ENCODE measurements around the gene ZG16B. TPM values are rescaled to one million over a fixed set of nuclear protein-coding genes. Genes with fewer than 3 reads are reported as not detected.

ZG16B gene
- total RNA-seq, 1 experiment from 2014 or later, result 8.6 TPM

GRCh38 chr16:2787406-2787805, 42.7 kb upstream of the ZG16B start, which contains the start of gene PRSS33:
TSS of gene PRSS33 (minus strand) at chr16:2787560. CDS start at chr16:2786547, 1,013 bp downstream.
- H3K36me3 ChIP-seq (ENCODE audit: low read depth, low read length), result no peaks in the 10 kb centered on the region
- H3K9me3 ChIP-seq (ENCODE audit: low read length), result no peaks in the 10 kb centered on the region
- H4K20me1 ChIP-seq (ENCODE audit: low read length), result no peaks in the 10 kb centered on the region
- DNase-seq (no peak), ATAC-seq (no peak)
- no peaks in the 10 kb centered on the region for H3K9me2 ChIP-seq (replicated peaks; ENCODE audit: low read length)
- no peaks in the 10 kb centered on the region for H3K4me1 ChIP-seq (ENCODE audit: insufficient read depth, low read length)
- no peak within 1 kb of the TSS for H3K9ac ChIP-seq (ENCODE audit: low read length)
- BruUV-seq (replicated peaks), result no TSS peak
- H3K27me3 ChIP-seq (ENCODE audit: low read length), result no peaks in the 10 kb centered on the region; the same call in 1 of the 2 replicates
- no peak within 1 kb of the TSS for H2AFZ ChIP-seq (ENCODE audit: low read length)
- H3F3A ChIP-seq (ENCODE audit: low read length, unreplicated experiment), result no peaks in the 10 kb centered on the region
- intact Hi-C loops (cut with micrococcal nuclease), result no loop called here
- ChIA-PET POLR2A (ENCODE audit: unreplicated experiment) (no interaction called here), CTCF (no interaction called here)
- no peak within 1 kb of the TSS for H3K4me2 ChIP-seq (ENCODE audit: low read length)
- TF ChIP-seq EZH2phosphoT487 (IDR thresholded peaks at IDR 0.05; ENCODE audit: borderline replicate concordance, low read length) (no peak), EZH2 (IDR thresholded peaks at IDR 0.05; ENCODE audit: low read length, unreplicated experiment) (no peak)
- TF ChIP-seq, protein P1, sequence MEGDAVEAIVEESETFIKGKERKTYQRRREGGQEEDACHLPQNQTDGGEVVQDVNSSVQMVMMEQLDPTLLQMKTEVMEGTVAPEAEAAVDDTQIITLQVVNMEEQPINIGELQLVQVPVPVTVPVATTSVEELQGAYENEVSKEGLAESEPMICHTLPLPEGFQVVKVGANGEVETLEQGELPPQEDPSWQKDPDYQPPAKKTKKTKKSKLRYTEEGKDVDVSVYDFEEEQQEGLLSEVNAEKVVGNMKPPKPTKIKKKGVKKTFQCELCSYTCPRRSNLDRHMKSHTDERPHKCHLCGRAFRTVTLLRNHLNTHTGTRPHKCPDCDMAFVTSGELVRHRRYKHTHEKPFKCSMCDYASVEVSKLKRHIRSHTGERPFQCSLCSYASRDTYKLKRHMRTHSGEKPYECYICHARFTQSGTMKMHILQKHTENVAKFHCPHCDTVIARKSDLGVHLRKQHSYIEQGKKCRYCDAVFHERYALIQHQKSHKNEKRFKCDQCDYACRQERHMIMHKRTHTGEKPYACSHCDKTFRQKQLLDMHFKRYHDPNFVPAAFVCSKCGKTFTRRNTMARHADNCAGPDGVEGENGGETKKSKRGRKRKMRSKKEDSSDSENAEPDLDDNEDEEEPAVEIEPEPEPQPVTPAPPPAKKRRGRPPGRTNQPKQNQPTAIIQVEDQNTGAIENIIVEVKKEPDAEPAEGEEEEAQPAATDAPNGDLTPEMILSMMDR (conservative IDR thresholded peaks at IDR 0.05; ENCODE audit: low read depth, low read length), result no peak
- H3K4me3 ChIP-seq (ENCODE audit: low read length), result no peak within 1 kb of the TSS
- H3K79me2 ChIP-seq (ENCODE audit: low read length), result no peaks in the 10 kb centered on the region
- H3K27ac ChIP-seq (ENCODE audit: low read length), result no peak within 1 kb of the TSS

GRCh38 chr16:2787961-2788360, 42.1 kb upstream of the ZG16B start:
- Histone ChIP-seq H3K9me3 (ENCODE audit: low read length) (no peaks in the 10 kb centered on the region), H3K79me2 (ENCODE audit: low read length) (no peaks in the 10 kb centered on the region), H3K4me3 (ENCODE audit: low read length) (no peak overlapping the region), H3K36me3 (ENCODE audit: low read depth, low read length) (no peaks in the 10 kb centered on the region), H4K20me1 (ENCODE audit: low read length) (no peaks in the 10 kb centered on the region), H3K9me2 (replicated peaks; ENCODE audit: low read length) (no peaks in the 10 kb centered on the region), H3K9ac (ENCODE audit: low read length) (no peak overlapping the region), H3K4me2 (ENCODE audit: low read length) (no peak overlapping the region), H3K27ac (ENCODE audit: low read length) (no peak overlapping the region), H3K4me1 (ENCODE audit: insufficient read depth, low read length) (no peaks in the 10 kb centered on the region), H2AFZ (ENCODE audit: low read length) (no peak overlapping the region), H3F3A (ENCODE audit: low read length, unreplicated experiment) (no peaks in the 10 kb centered on the region), H3K27me3 (ENCODE audit: low read length) (no peaks in the 10 kb centered on the region; the same call in 1 of the 2 replicates)
- DNase-seq (no peak), ATAC-seq (no peak)
- CTCF ChIA-PET, result no interaction called here
- POLR2A ChIA-PET (ENCODE audit: unreplicated experiment), result no interaction called here
- no peak for TF ChIP-seq EZH2 (IDR thresholded peaks at IDR 0.05; ENCODE audit: low read length, unreplicated experiment)
- TF ChIP-seq, protein P1 (conservative IDR thresholded peaks at IDR 0.05; ENCODE audit: low read depth, low read length), result no peak
- no peak for TF ChIP-seq EZH2phosphoT487 (IDR thresholded peaks at IDR 0.05; ENCODE audit: borderline replicate concordance, low read length)
- no TSS peak for BruUV-seq (replicated peaks)
- intact Hi-C loops (cut with micrococcal nuclease), result no loop called here

DNA sequence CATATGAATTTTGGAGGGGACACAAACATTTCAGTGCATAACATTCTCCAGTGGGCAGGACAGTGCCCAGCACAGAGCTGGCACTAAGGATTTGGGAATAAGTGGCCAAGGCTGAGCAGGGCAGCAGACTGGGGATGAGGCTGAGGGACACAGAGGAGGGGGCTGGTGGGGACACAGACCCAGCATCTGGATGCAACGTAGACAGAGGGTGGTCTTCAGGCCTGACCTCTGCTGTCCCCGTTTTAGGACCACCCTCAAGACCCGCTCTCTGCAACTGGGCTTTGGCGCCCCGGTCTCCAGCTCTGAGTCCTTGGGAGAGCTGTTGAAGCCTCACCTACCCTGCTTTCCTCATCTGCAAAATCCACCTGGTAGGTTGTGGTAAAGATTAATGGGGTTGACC, 39.5 kb upstream of the ZG16B start:
- Histone ChIP-seq H2AFZ (ENCODE audit: low read length) (no peak overlapping the region), H3K36me3 (ENCODE audit: low read depth, low read length) (no peaks in the 10 kb centered on the region), H3K4me3 (ENCODE audit: low read length) (no peak overlapping the region), H3K9me3 (ENCODE audit: low read length) (no peaks in the 10 kb centered on the region), H4K20me1 (ENCODE audit: low read length) (no peaks in the 10 kb centered on the region), H3K27ac (ENCODE audit: low read length) (no peak overlapping the region), H3K4me1 (ENCODE audit: insufficient read depth, low read length) (peaks cover 8% of the 10 kb centered on the region), H3K79me2 (ENCODE audit: low read length) (no peaks in the 10 kb centered on the region), H3K27me3 (ENCODE audit: low read length) (no peaks in the 10 kb centered on the region; the same call in 1 of the 2 replicates), H3K9me2 (replicated peaks; ENCODE audit: low read length) (no peaks in the 10 kb centered on the region), H3K9ac (ENCODE audit: low read length) (no peak overlapping the region), H3F3A (ENCODE audit: low read length, unreplicated experiment) (no peaks in the 10 kb centered on the region), H3K4me2 (ENCODE audit: low read length) (no peak overlapping the region)
- ChIA-PET POLR2A (ENCODE audit: unreplicated experiment) (no interaction called here), CTCF (no interaction called here)
- no TSS peak for BruUV-seq (replicated peaks)
- no peak for DNase-seq
- ATAC-seq, result no peak
- intact Hi-C loops (cut with micrococcal nuclease), result no loop called here
- TF ChIP-seq, protein P1 (conservative IDR thresholded peaks at IDR 0.05; ENCODE audit: low read depth, low read length), result no peak
- TF ChIP-seq EZH2 (IDR thresholded peaks at IDR 0.05; ENCODE audit: low read length, unreplicated experiment), result no peak
- TF ChIP-seq EZH2phosphoT487 (IDR thresholded peaks at IDR 0.05; ENCODE audit: borderline replicate concordance, low read length), result no peak

Data from PC-3 (cell line).